ENCODE measurements around the gene LNX2. TPM values are rescaled to one million over a fixed set of nuclear protein-coding genes. Genes with fewer than 3 reads are reported as not detected.

Gene LNX2
- total and polyA plus RNA-seq, 2 of the 4 experiments (the other 2 are of a cell fraction), result 3.1 to 7.2 TPM

DNA sequence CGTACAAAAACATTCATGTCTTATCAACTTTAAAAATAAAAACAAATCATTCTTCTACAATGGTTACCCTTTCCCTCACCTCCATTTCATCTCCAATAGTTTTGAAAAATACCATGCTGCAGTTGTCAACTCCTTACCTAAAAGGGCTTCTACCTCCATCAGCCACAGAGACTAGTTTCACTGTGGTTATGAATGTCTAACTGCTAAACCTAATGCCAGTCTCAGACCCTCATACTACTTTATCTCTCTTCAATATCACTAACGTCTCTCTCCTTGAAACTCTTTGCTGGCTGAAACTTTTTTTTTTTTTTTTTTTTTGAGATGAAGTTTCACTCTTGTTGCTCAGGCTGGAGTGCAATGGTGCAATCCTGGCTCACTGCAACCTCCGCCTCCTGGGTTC lies 27.1 kb downstream of the LNX2 start (continued):
- TF ChIP-seq RFX5 (IDR thresholded peaks at IDR 0.05; ENCODE audit: low read depth, low read length) (no peak), RAD21 (IDR thresholded peaks at IDR 0.05; ENCODE audit: low read length) (no peak), POLR2A (IDR thresholded peaks at IDR 0.05; ENCODE audit: low read depth, low read length) (no peak), FOS (IDR thresholded peaks at IDR 0.05; ENCODE audit: low read depth, low read length) (no peak)

DNA sequence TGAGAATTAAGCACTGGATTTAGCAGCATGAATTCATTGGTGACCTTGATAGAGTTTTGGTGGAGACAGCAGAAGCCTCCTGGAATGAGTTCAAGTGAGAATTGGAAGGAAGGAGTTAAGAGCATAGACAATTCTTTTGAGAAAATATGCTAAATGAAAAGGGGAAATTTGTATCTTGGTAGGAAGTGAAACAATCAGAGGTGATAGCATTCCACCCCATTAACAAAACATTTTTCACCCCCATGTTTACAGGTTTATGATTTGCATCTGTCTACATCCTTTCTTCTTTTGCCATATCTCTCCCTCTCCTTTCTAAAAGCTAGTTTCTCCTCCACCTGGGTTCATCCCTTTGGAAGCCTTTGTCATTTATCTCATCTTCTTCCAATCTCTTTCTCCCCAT lies 27.5 kb downstream of the LNX2 start:
- H2BK120ac ChIP-seq (ENCODE audit: low read depth, low read length), result no peak overlapping the region
- POLR2A ChIA-PET (ENCODE audit: unreplicated experiment), result no interaction called here
- no peak overlapping the region for H2AK9ac ChIP-seq (replicated peaks; ENCODE audit: low read depth, low read length, poor library complexity)
- dilution Hi-C loops (cut with HindIII; ENCODE audit: low sequenced_read_pairs, unreplicated experiment) (no loop called here), in situ Hi-C loops (cut with MboI; ENCODE audit: low sequenced_read_pairs) (no loop called here), intact Hi-C loops (cut with micrococcal nuclease) (no loop called here)
- 0 out of 2 replicates have a peak, but pooled peaks cover 2% of the 10 kb centered on the region for H3K4me1 ChIP-seq (ENCODE audit: control insufficient read depth, insufficient read depth, low read length)
- no TSS peak for BruUV-seq (replicated peaks)
- H3K4me2 ChIP-seq (ENCODE audit: low read depth, low read length), result no peak overlapping the region
- H3K9me3 ChIP-seq (ENCODE audit: control insufficient read depth, insufficient read depth, low read length), result no peaks in the 10 kb centered on the region
- no peak overlapping the region for H2BK20ac ChIP-seq (ENCODE audit: low read depth, low read length)
- CTCF ChIA-PET, result no interaction called here
- no peak overlapping the region for H2BK15ac ChIP-seq (ENCODE audit: low read depth, low read length)
- H4K20me1 ChIP-seq (ENCODE audit: insufficient read depth, low read length), result no peaks in the 10 kb centered on the region
- H3K56ac ChIP-seq (ENCODE audit: extremely low read depth, insufficient read depth, low read length), result no peak overlapping the region
- H2BK5ac ChIP-seq (ENCODE audit: low read depth, low read length, poor library complexity, severe bottlenecking), result no peak overlapping the region
- no peak overlapping the region for H3K23ac ChIP-seq (ENCODE audit: low read depth, low read length)
- no peak for DNase-seq
- H3K14ac ChIP-seq (replicated peaks; ENCODE audit: low read depth, low read length), result no peak overlapping the region
- no peak overlapping the region for H3K27ac ChIP-seq (ENCODE audit: insufficient read depth, low read length)
- no peak for ATAC-seq (ENCODE audit: low read depth)
- H3K4me3 ChIP-seq (ENCODE audit: insufficient read depth, low read depth, low read length), result no peak overlapping the region
- no peaks in the 10 kb centered on the region for H3K27me3 ChIP-seq (ENCODE audit: control insufficient read depth, insufficient read depth, low read length)
- H3K79me1 ChIP-seq (ENCODE audit: low read depth in 1 of 2, low read length in 2 of 2), result peaks cover 20 to 24% of the 10 kb centered on the region in 2 experiments; a peak in 3 of 4 replicates
- H2AFZ ChIP-seq (replicated peaks; ENCODE audit: low read length, poor library complexity), result no peak overlapping the region
- H4K8ac ChIP-seq (ENCODE audit: low read depth in 2 of 2, low read length in 2 of 2), result no peak overlapping the region
- no peak overlapping the region for H3K9ac ChIP-seq (ENCODE audit: low read depth, low read length)
- H4K5ac ChIP-seq (ENCODE audit: low read depth, low read length), result no peak overlapping the region
- no peak overlapping the region for H3K4ac ChIP-seq (ENCODE audit: low read depth, low read length)
- no peaks in the 10 kb centered on the region for H3K36me3 ChIP-seq (ENCODE audit: control insufficient read depth, insufficient read depth, low read length)
- peaks cover 3% of the 10 kb centered on the region; the same call in 1 of the 2 replicates for H3K9me1 ChIP-seq (ENCODE audit: insufficient read depth, low read length)
- H4K91ac ChIP-seq (ENCODE audit: insufficient read depth, low read depth, low read length), result no peak overlapping the region
- no peak overlapping the region for H3K18ac ChIP-seq (ENCODE audit: low read depth, low read length)
- no peak overlapping the region for H2AK5ac ChIP-seq (ENCODE audit: low read depth, low read length)
- no peak for TF ChIP-seq BHLHE40 (IDR thresholded peaks at IDR 0.05; ENCODE audit: low read depth, low read length)
- no peak for TF ChIP-seq CEBPB (IDR thresholded peaks at IDR 0.05; ENCODE audit: low read depth, low read length)
- no peak for TF ChIP-seq NFE2L2 (IDR thresholded peaks at IDR 0.05; ENCODE audit: low read depth, low read length)
- TF ChIP-seq CHD1 (IDR thresholded peaks at IDR 0.05; ENCODE audit: low read depth, low read length), result no peak
- TF ChIP-seq RFX5 (IDR thresholded peaks at IDR 0.05; ENCODE audit: low read depth, low read length), result no peak
- TF ChIP-seq MXI1 (IDR thresholded peaks at IDR 0.05; ENCODE audit: borderline replicate concordance, low read depth, low read length), result no peak
- no peak for TF ChIP-seq RCOR1 (IDR thresholded peaks at IDR 0.05; ENCODE audit: insufficient replicate concordance, low read length)
- no peak for TF ChIP-seq SMC3 (IDR thresholded peaks at IDR 0.05; ENCODE audit: low read depth, low read length)
- no peak for TF ChIP-seq MAFK (IDR thresholded peaks at IDR 0.05; ENCODE audit: low read depth, low read length)
- TF ChIP-seq RAD21 (IDR thresholded peaks at IDR 0.05; ENCODE audit: low read length), result no peak
- no peak for TF ChIP-seq POLR2A (IDR thresholded peaks at IDR 0.05; ENCODE audit: low read depth, low read length)
- TF ChIP-seq FOS (IDR thresholded peaks at IDR 0.05; ENCODE audit: low read depth, low read length), result no peak
- TF ChIP-seq, protein P1, sequence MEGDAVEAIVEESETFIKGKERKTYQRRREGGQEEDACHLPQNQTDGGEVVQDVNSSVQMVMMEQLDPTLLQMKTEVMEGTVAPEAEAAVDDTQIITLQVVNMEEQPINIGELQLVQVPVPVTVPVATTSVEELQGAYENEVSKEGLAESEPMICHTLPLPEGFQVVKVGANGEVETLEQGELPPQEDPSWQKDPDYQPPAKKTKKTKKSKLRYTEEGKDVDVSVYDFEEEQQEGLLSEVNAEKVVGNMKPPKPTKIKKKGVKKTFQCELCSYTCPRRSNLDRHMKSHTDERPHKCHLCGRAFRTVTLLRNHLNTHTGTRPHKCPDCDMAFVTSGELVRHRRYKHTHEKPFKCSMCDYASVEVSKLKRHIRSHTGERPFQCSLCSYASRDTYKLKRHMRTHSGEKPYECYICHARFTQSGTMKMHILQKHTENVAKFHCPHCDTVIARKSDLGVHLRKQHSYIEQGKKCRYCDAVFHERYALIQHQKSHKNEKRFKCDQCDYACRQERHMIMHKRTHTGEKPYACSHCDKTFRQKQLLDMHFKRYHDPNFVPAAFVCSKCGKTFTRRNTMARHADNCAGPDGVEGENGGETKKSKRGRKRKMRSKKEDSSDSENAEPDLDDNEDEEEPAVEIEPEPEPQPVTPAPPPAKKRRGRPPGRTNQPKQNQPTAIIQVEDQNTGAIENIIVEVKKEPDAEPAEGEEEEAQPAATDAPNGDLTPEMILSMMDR (conservative IDR thresholded peaks at IDR 0.05; ENCODE audit: low read depth, low read length), result no peak
- no peak for TF ChIP-seq MAZ (IDR thresholded peaks at IDR 0.05; ENCODE audit: borderline replicate concordance, low read depth, low read length)
